GM18951 (cell line): Measurements from ENCODE around the gene BNC2.
"Not testable (repeated sequence)": the region's sequence is repeated elsewhere in the genome, so short reads cannot be mapped to it uniquely, and the experiment has no call there.

Experiments
- POLR2A ChIP-seq: IDR thresholded peaks from 4 replicates; pipeline ENCODE4 v1.6.1; 2011; ENCODE audit warnings: mild to moderate bottlenecking; ENCODE audit not compliant: insufficient read length, insufficient read depth; ENCODE audit errors: extremely low read depth
- in situ Hi-C: fragments of 300-500 bp; cut with MboI; formaldehyde crosslinking; loops from one replicate; pipeline ENCODE4 v1.12.0; 2022; ENCODE audit warnings: low sequenced_read_pairs, mixed read lengths, inconsistent platforms; ENCODE audit not compliant: unreplicated experiment

The BNC2 gene

GRCh38 chr9:16870596-16871335, at the start of gene BNC2:
BNC2 (minus strand) TSS chr9:16870670; CDS start chr9:16870648, 22 bp downstream.
- no peak for TF ChIP-seq POLR2A
- in situ Hi-C loops: no loop called here

- in situ Hi-C loops: no loop called here
Measured at GRCh38 chr9:16918920-16919319, 48.5 kb upstream of the BNC2 start.

GRCh38 chr9:16915126-16915831, 44.8 kb upstream of the BNC2 start:
- TF ChIP-seq POLR2A: no peak
- in situ Hi-C loops: no loop called here

More at GRCh38 chr9:16918920-16919319, 48.5 kb upstream of the BNC2 start:
- TF ChIP-seq POLR2A: no peak

GRCh38 chr9:16912197-16912596, 41.7 kb upstream of the BNC2 start:
- no peak for TF ChIP-seq POLR2A
- in situ Hi-C loops: no loop called here

GRCh38 chr9:16908206-16908605, 37.7 kb upstream of the BNC2 start:
- in situ Hi-C loops: not testable (repeated sequence)

GRCh38 chr9:16904655-16905054, 34.2 kb upstream of the BNC2 start:
- TF ChIP-seq POLR2A: no peak
- in situ Hi-C loops: no loop called here

- TF ChIP-seq POLR2A: no peak
Measured at GRCh38 chr9:16901590-16901989, 31.1 kb upstream of the BNC2 start.

GRCh38 chr9:16899606-16900005, 29.1 kb upstream of the BNC2 start:
- in situ Hi-C loops: no loop called here
- no peak for TF ChIP-seq POLR2A

More at GRCh38 chr9:16901590-16901989, 31.1 kb upstream of the BNC2 start:
- in situ Hi-C loops: no loop called here

- TF ChIP-seq POLR2A: no peak
- in situ Hi-C loops: no loop called here
Measured at GRCh38 chr9:16898464-16898863, 28.0 kb upstream of the BNC2 start.

- no peak for TF ChIP-seq POLR2A
- in situ Hi-C loops: no loop called here
Measured at GRCh38 chr9:16888594-16888993, 18.1 kb upstream of the BNC2 start.

GRCh38 chr9:16885931-16886330, 15.5 kb upstream of the BNC2 start:
- in situ Hi-C loops: no loop called here
- no peak for TF ChIP-seq POLR2A

GRCh38 chr9:16884952-16885513, 14.6 kb upstream of the BNC2 start:
- in situ Hi-C loops: no loop called here
- TF ChIP-seq POLR2A: no peak

GRCh38 chr9:16884373-16884772, 13.9 kb upstream of the BNC2 start:
- in situ Hi-C loops: no loop called here
- no peak for TF ChIP-seq POLR2A

- TF ChIP-seq POLR2A: no peak
Measured at GRCh38 chr9:16883586-16883985, 13.1 kb upstream of the BNC2 start.

GRCh38 chr9:16882440-16882839, 12.0 kb upstream of the BNC2 start:
- in situ Hi-C loops: not testable (repeated sequence)

More at GRCh38 chr9:16883586-16883985, 13.1 kb upstream of the BNC2 start:
- in situ Hi-C loops: no loop called here
